Measurements from ENCODE around the gene COL23A1. TPM values are rescaled to one million over a fixed set of nuclear protein-coding genes. Genes with fewer than 3 reads are reported as not detected.

The COL23A1 gene
- total RNA-seq, 2 donors from 2014 or later = 5.5 to 6.0 TPM

Other genes starting within 250 kb of the COL23A1 start
- gene CLK4, start 36.7 kb upstream of the COL23A1 start, total RNA-seq = 10 to 100 TPM; 15.6 to 17.5 TPM
- gene ZNF354A, start 140.3 kb upstream of the COL23A1 start, total RNA-seq = 1 to 10 TPM; 6.6 to 7.7 TPM